ENCODE data around the gene IFT27.

DNA sequence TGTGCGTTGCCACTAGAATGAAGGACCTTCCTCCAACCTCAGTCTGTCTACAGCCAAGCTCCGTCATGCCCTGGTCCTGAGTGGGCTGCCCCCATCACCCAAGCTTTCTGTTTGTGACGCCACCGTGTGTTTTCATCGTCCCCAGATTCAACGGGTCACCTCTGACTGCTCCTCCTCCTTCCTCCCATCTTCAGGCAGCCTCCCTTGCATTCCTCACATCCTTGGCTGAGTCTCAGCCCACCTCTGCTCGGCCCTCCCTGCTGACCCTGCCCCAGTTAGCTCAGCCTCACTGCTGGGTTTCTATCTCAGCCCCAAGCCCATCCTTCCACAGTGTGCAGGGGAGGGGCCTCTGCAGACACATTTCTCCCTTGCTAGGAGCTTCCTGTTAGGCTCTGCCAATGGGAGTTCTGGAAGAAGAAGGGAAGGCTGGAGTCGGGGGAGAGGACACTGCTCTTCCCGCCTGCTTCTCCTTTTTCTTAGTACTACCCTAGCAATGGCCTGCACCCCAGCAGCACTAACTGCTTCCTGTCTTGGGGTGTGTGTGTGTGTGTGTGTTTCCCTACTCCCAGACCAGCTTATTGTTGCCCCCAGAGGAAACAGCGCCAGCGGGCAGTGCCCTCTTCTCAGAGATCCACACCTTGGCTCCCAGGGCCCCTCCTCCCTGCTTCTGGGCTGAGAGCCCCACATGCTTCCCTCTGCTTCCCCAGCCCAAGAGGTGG lies 5.2 kb downstream of the IFT27 start:
- TF ChIP-seq, protein P1, sequence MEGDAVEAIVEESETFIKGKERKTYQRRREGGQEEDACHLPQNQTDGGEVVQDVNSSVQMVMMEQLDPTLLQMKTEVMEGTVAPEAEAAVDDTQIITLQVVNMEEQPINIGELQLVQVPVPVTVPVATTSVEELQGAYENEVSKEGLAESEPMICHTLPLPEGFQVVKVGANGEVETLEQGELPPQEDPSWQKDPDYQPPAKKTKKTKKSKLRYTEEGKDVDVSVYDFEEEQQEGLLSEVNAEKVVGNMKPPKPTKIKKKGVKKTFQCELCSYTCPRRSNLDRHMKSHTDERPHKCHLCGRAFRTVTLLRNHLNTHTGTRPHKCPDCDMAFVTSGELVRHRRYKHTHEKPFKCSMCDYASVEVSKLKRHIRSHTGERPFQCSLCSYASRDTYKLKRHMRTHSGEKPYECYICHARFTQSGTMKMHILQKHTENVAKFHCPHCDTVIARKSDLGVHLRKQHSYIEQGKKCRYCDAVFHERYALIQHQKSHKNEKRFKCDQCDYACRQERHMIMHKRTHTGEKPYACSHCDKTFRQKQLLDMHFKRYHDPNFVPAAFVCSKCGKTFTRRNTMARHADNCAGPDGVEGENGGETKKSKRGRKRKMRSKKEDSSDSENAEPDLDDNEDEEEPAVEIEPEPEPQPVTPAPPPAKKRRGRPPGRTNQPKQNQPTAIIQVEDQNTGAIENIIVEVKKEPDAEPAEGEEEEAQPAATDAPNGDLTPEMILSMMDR (IDR thresholded peaks at IDR 0.05) = no peak
- no peak for TF ChIP-seq POLR2A (IDR thresholded peaks at IDR 0.05)

Data from gastroesophageal sphincter (tissue), 3 donors.